Stimulated activated CD4-positive, alpha-beta T cell treated with anti-CD3 and anti-CD28 coated beads, Interleukin-2, amount 100 ng/mL, for 48 hours (primary cell): ENCODE data around the gene VAV2.
A peak's percentile ranks its signal among the peaks of the same experiment; 100 is the strongest.

ENCODE experiments used
- DNase-seq, 2 donors: peaks; one replicate each; pipeline ENCODE4 v3.0.0-alpha.2; 2020

The VAV2 gene

GRCh38 chr9:133791069-133791468 lies 201.1 kb downstream of the VAV2 start:
- no peak for DNase-seq

DNA sequence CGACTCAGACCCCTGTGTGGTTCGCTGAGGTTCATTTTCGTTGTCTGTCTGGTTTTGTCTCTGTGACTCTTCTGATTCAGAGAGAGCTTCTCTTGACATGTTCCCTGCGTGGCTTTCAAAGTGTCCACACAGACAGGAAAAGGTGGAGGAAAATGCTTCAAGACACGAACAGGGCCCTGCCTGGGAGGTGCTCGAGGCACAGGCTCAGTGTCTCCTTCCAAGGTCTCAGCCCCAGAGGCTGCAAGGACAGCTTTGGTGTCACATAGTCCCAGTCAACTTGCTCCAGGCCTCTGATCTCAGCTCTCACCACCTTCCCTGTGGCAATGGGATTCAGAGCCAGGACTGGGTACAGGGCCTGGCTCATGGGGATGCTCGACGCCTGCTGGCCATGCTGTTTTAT lies 202.3 kb downstream of the VAV2 start:
- no peak for DNase-seq

- DNase-seq, result no peak
Observed at GRCh38 chr9:133788819-133789717, 203.1 kb downstream of the VAV2 start.

DNA sequence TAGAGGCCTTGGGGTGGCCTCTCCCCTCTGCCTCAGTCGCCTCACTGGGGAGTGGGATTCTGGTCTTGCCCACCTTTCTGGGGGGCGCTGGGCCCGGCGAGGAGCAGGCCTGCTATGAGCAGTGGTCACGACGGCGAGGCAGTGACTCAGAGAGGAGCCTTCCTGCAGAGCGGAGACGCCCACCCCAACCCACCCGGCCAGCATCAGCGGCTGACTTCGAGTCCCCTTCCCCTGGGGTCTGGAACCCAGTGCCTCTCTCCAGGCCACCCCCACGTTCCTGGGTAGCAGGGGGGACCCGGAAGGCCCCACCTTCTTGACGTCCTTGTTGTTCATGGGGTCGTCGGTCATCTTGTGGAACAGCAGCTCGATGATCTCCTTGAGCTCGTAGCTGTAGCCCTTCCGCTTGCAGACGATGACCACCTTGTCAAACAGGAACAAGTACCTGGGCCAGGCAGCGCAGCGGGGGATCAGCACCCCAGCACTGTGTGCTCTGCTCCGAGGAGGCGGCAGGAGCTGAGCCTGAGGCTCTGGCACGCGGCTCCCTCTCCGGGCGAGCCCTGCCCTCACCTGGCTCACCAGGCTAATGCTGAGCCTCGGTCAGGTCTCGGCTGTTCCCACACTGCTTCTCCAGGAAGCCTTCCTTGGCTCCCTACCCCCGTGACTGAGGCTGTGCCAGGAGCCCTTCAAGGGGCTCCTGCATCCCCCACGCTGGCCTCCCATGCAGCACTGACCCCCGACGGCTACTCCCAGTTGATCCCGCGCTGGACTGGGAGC lies 203.9 kb downstream of the VAV2 start:
- DNase-seq, result no peak

DNA sequence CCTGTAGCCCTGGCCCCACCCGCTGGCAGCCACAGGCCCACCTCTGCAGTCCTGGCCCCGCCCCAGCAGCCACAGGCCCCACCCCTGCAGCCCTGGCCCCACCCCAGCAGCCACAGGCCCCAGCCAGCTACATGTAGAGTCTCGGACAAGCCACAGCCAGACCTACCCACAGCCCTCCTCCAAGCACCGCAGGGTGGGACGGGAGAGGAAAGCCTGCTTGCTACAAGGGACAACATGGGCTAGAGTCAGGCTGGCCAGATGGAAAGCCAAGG lies 204.4 kb downstream of the VAV2 start:
- no peak for DNase-seq

DNA sequence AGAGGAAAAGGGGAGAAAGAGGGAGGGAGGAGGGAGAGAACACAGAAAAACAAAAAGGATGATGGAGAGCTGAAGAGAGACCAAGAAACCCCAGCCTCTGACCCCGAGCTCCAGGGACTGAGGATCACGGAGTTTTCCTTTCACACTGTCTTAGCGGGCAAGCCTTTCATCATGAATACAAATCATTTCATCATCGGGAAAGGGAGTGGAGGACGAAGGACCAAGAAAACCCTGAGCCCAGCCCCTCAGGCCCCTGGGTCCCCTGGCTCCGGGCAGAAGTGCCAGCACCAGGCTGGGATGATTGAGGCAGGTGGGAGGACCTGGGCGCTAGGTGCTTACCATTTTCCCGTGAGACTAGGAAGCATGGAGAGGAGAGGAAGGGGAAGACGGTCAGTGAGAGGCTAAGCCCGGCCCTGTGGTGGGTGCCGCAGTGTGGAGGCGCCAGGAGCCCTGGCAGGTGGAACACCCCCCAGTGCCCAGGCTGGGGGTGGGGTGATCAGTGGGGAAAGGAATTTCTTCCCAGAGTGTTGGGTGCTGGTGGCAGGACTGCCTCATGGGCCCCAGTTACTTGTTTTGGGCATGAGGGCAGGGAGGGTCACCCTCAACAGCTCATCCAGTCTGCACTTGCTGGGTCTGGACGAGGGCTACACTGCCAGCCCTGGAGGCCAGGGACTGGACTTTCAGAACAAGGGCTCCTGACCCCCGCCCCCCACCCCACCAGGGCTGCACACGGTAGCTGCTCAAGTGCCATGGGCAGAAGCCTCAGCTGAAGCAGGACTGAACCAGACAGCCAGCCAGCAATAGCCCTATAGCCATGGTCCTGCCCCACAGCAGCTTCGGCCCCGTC lies 205.0 kb downstream of the VAV2 start:
- no peak for DNase-seq

DNA sequence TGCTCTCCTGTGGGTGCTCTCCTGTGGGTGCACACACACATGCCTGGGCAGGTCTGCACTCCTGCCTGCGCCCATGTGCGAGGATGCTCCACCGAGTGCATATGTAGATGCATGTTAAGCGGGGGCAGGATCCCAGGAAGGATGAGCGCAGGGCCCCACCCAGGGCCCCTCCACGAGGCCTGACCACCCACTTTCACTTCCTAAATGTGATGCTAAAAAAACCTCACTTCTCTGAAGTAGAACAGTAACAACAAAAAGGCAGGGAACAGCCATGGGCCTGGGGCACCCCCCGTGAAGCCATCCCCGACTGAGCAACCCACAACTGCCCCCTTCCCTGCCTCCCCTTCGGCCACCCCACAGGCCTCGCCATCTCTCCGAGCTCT lies 205.8 kb downstream of the VAV2 start:
- no peak for DNase-seq

GRCh38 chr9:133785753-133786370 lies 206.3 kb downstream of the VAV2 start:
- no peak for DNase-seq

DNA sequence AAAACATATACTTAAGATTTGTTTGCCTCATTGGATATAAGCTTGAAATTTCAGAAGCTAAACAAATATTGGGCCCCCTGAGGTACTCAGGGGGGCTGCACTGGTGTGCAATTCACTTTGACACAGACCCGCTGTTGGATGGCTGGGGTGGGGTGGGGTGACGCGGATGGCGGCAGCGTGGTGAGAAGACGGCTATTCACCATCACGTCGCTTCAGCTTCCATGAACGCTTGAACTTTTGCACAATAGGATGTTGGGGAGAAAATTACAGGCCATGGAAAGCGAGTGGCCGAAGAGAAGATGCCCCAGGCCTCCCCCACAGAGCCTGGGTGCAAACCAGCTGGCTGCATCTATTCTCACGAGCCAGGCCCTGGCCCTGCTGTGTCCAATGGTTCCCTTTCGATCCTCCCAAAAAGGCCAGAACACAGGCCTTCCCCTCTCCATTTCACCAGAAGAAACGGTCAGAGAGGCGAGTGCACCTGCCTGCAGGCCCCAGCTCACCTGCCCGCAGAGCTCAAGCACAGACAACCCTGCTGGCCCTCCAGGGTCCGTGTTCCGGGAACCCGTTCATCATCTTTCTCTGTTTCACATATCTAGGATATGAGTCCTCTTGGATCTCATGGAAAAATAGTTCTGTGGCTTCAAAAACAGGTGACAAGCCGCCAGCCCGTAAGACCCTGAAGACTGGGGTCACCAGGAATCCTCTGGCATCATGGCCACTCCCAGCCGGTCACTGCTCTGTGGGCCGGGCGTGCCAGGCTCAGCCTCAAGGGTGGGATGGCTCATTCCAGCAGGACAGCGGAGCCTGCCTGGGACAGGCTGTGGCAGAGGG lies 207.2 kb downstream of the VAV2 start:
- no peak for DNase-seq

DNA sequence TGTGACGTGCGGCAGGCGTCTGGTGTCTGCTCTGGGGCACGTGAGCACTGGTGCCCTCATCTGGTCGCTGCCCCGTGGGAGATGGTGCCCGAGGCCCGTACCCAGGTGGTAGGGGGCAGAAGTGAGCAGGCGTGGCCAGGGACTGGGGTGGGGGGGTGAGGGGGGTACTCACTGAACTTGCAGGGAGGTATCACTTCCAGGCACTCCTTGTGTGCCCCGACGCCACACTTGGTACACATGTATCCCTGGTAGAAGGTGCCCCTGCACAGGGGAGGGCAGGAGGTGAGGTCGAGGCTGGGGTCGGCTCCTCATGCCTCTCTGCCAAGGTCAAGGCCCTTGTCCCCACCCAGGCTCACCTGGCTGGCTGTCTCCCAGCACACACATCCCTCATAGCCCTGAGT lies 208.8 kb downstream of the VAV2 start:
- no peak for DNase-seq

DNA sequence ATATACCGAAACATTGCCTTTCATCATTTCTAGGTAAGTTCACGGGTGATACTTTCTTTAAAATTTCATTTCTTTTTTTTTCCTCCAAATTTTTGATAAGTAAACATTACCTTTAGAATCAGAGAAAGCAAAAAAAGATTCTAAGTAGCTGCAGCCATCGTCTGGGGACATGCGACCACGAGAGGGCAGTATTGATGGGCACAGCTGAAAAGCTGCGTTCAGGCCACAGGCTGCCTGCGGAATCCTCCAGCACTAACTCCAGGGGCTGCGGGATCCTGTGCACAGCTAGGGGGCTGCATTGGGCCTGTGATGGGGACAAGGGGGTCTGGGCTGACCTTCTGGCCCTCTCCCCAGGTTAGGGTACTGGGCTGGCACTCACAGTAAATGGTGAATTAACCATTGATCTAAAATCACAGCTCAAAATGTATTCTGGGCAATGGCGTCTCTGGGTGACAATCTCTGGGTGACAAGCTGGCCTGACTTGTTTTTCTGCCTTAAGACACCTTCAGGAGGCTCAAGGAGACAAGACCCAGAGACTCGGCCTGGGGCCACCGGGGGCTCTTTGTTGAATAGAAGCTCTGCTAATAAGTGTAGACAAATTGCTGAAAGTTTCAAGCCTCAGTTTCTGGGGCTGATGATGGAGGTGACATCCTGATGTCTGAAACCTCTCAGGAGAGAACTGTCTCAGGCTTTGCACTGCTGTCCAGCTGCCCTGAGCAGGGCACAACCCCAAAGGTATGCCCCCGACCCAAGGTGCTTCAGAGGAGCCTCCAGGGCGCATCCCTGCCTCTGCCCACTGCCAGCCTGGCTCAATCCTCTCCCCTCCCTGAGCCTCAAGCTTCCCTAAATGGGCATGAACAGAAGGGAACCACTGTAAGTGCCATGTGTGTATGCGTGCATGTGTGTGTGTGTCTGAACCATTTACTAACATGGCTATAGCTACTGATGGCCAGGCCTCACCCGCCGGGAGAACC lies 209.7 kb downstream of the VAV2 start:
- peak; percentile 60 to 69 for DNase-seq

- no peak for DNase-seq
Observed at GRCh38 chr9:133781828-133782135, 210.3 kb downstream of the VAV2 start.

DNA sequence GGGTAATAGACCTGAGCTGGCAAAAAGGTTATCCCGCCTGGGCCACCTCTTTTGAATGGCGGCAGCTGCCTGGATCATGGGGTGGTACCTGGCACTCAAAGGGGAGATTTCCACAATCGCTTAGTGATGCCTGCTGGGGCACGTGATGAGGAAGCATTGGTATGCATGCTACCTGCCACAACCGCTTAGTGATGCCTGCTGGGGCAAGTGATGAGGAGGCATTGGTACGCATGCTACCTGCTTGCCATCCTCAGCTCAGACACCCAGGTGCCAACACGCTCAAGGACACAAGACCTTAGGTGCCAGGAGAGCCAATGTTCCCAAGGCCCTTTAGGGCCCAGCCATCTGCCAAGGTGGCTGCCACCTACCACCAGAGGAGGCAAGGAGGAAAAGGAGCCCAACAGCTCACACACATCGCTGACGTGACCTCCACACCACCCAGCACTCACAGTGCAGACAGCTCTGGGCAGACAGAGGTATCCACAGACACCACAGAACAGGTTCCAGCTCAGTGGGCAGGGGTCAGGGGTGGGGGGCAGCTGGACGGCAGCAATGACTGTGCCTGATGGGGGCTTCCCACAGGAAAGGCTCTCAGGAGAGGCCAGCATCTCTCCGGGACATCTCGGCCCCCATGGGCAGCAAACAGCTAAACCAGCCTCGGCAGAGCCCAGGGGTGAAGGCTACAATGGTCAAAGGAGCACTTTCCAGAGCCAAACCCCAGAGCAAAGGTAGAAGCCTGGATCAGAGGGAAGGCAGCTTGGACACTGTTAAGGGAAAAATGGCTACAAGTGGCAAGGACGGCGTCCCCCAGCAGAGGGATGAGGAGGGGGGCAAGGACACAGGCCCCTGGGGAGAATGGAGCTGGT lies 210.9 kb downstream of the VAV2 start:
- no peak for DNase-seq

DNA sequence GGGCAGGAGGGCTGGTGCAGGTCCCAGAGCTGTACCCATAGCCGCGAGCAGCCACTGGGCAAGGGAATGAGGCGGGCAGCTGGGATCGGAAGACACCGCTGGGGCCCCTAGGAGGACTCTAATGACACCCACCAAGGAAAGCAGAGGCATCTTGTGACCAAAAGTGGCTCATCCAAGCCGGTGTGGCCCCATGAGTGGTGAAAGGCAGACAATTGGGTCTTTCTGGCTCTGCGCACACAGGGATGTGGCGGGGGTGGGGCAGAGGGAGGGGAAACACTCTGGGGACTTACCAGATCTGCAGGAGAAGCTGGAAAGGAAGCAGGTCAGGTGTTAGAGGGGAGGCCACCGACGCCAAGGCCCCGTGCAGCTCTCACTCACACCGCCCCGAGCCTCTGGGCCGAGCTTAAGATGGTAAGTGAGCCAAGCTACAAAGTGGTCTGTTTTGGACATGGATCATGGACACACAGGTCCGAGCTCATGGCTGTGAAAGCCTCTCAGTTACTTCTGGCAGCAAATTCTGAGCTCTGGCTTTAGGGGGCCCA lies 211.6 kb downstream of the VAV2 start:
- no peak for DNase-seq

GRCh38 chr9:133779516-133780403 lies 212.4 kb downstream of the VAV2 start:
- DNase-seq, result no peak

GRCh38 chr9:133779081-133779480 lies 213.0 kb downstream of the VAV2 start:
- DNase-seq, result no peak

DNA sequence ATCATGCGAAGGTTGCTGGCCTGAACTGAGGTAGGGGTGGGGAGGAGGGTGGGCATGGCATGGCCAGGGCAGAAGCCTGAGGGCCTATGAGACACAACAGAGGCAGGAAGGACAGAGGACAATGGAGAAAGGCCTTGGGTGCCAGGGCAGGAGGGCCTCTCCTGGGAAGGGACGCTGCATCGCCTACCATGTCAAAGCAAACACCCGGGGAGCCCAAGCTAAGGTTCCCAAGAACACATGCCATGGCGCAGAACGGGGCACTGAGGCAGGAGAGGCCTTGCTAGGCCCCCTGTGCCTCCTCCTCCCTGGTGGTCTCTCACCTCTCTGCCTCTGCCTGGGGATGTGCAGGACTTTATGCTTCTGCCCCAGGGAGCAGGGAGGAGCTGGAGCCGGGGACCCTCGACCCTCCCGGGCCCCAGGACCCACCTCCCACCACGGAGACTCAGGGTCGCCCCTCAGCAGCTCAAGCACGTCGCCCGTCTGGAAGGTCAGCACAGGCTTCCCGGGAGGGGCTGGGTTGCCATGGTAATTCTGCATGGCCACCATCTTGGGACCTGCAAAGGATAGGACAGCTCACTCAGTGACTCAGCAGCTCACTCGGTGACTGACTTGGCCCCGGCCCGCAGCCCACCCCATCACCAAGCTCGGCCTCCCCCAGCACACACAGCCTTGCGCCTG lies 213.6 kb downstream of the VAV2 start:
- no peak for DNase-seq

DNA sequence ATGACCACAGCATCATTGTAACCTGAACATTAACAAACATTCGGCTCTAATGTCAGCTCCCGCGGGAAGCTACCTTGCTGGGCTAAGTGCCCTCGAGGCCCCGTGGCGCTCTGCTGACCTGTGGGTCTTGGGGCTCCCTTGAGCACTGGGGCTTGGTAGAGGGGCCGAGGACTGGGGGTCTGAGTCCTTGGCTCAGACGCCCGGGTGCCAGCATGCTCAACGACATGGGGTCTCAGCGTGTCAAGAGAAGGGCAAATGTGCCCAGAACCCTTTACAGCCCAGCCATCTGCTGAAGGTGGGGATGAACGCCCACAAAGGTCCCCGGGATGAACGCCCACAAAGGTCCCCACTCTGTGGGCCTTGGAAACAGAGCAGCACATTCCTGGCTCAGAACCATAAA lies 214.3 kb downstream of the VAV2 start:
- DNase-seq, result no peak
